ENCODE measurements around the gene PLXNA2. TPM values are rescaled to one million over a fixed set of nuclear protein-coding genes. Genes with fewer than 3 reads are reported as not detected.

Gene PLXNA2
- total and polyA plus RNA-seq, 2 of the 13 experiments (the other 11 are each of a cell fraction or from before 2014, with no cell fraction given), result 1.1 to 2.1 TPM

DNA sequence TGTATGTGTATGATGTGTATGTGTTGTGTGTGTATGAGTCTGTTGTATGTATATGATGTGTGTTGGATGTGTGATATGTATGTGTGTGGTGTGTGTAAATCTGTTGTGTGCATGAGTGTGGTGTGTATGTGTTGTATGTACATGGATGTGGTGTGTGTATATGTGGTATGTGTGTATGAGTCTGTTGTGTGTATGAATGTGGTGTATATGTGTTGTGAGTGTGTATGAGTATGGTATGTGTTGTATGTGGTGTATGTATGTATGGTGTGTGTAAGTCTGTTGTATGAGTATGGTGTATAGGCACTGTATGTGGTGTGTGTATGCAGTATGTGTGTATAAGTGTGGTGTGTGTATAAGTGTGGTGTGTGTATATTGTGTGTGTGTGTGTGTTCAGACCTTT, 95.0 kb downstream of the PLXNA2 start (continued):
- TF ChIP-seq, protein P1, sequence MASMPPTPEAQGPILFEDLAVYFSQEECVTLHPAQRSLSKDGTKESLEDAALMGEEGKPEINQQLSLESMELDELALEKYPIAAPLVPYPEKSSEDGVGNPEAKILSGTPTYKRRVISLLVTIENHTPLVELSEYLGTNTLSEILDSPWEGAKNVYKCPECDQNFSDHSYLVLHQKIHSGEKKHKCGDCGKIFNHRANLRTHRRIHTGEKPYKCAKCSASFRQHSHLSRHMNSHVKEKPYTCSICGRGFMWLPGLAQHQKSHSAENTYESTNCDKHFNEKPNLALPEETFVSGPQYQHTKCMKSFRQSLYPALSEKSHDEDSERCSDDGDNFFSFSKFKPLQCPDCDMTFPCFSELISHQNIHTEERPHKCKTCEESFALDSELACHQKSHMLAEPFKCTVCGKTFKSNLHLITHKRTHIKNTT (CRISPR knock-in tag; IDR thresholded peaks at IDR 0.05), result no peak
- TF ChIP-seq ZFAT (CRISPR knock-in tag; conservative IDR thresholded peaks at IDR 0.05) (no peak), HOXA7 (CRISPR knock-in tag; IDR thresholded peaks at IDR 0.05) (0 out of 2 replicates have a peak, but pooled peaks have one; percentile 24), SMAD9 (CRISPR knock-in tag; IDR thresholded peaks at IDR 0.05) (no peak), SP140L (CRISPR knock-in tag; IDR thresholded peaks at IDR 0.05; ENCODE audit: borderline replicate concordance) (no peak), NONO (IDR thresholded peaks at IDR 0.05) (0 out of 2 replicates have a peak, but pooled peaks have one; percentile 15), NONO (CRISPR knock-in tag; conservative IDR thresholded peaks at IDR 0.05) (no peak), SAFB2 (CRISPR knock-in tag; IDR thresholded peaks at IDR 0.05; ENCODE audit: borderline replicate concordance, low read depth) (no peak), SUZ12 (IDR thresholded peaks at IDR 0.05; ENCODE audit: low read depth, low read length) (no peak), DNMT3B (CRISPR knock-in tag; conservative IDR thresholded peaks at IDR 0.05) (no peak), NR2F2 (IDR thresholded peaks at IDR 0.05; ENCODE audit: borderline replicate concordance, low read depth) (no peak), ELF1 (CRISPR knock-in tag; IDR thresholded peaks at IDR 0.05) (no peak), ZNF230 (CRISPR knock-in tag; IDR thresholded peaks at IDR 0.05) (no peak), ZNF781 (CRISPR knock-in tag; IDR thresholded peaks at IDR 0.05; ENCODE audit: borderline replicate concordance, not compliant biosample characterization) (no peak), CREB1 (IDR thresholded peaks at IDR 0.05) (no peak; the same call in 1 of the 2 replicates), CREB1 (CRISPR knock-in tag; IDR thresholded peaks at IDR 0.05) (no peak), MZF1 (CRISPR knock-in tag; IDR thresholded peaks at IDR 0.05; ENCODE audit: borderline replicate concordance) (no peak), ASH2L (IDR thresholded peaks at IDR 0.05; ENCODE audit: insufficient read length, low read depth, low read length) (no peak), MEIS2 (CRISPR knock-in tag; IDR thresholded peaks at IDR 0.05) (no peak), ZNF510 (CRISPR knock-in tag; IDR thresholded peaks at IDR 0.05; ENCODE audit: low read depth) (no peak), ZNF605 (CRISPR knock-in tag; IDR thresholded peaks at IDR 0.05) (no peak), ZNF557 (CRISPR knock-in tag; IDR thresholded peaks at IDR 0.05) (no peak)
- TF ChIP-seq, protein P2, sequence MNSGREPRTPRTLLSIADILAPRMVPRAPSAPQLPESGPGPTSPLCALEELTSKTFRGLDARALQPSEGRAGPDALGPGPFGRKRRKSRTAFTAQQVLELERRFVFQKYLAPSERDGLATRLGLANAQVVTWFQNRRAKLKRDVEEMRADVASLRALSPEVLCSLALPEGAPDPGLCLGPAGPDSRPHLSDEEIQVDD (CRISPR knock-in tag; IDR thresholded peaks at IDR 0.05; ENCODE audit: borderline replicate concordance), result no peak
- TF ChIP-seq, protein P3, sequence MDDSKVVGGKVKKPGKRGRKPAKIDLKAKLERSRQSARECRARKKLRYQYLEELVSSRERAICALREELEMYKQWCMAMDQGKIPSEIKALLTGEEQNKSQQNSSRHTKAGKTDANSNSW (CRISPR knock-in tag; IDR thresholded peaks at IDR 0.05; ENCODE audit: borderline replicate concordance), result no peak
- TF ChIP-seq, protein P4, sequence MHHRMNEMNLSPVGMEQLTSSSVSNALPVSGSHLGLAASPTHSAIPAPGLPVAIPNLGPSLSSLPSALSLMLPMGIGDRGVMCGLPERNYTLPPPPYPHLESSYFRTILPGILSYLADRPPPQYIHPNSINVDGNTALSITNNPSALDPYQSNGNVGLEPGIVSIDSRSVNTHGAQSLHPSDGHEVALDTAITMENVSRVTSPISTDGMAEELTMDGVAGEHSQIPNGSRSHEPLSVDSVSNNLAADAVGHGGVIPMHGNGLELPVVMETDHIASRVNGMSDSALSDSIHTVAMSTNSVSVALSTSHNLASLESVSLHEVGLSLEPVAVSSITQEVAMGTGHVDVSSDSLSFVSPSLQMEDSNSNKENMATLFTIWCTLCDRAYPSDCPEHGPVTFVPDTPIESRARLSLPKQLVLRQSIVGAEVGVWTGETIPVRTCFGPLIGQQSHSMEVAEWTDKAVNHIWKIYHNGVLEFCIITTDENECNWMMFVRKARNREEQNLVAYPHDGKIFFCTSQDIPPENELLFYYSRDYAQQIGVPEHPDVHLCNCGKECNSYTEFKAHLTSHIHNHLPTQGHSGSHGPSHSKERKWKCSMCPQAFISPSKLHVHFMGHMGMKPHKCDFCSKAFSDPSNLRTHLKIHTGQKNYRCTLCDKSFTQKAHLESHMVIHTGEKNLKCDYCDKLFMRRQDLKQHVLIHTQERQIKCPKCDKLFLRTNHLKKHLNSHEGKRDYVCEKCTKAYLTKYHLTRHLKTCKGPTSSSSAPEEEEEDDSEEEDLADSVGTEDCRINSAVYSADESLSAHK (CRISPR knock-in tag; IDR thresholded peaks at IDR 0.05; ENCODE audit: borderline replicate concordance), result no peak
- TF ChIP-seq, protein P5, sequence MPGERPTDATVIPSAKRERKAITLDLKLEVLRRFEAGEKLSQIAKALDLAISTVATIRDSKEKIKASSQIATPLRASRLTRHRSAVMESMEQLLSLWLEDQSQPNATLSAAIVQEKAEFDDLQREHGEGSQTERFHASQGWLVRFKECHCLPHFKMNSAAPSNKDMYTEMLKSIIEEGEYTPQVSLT (CRISPR knock-in tag; IDR thresholded peaks at IDR 0.05; ENCODE audit: borderline replicate concordance, low read depth), result no peak
- TF ChIP-seq, protein P6, sequence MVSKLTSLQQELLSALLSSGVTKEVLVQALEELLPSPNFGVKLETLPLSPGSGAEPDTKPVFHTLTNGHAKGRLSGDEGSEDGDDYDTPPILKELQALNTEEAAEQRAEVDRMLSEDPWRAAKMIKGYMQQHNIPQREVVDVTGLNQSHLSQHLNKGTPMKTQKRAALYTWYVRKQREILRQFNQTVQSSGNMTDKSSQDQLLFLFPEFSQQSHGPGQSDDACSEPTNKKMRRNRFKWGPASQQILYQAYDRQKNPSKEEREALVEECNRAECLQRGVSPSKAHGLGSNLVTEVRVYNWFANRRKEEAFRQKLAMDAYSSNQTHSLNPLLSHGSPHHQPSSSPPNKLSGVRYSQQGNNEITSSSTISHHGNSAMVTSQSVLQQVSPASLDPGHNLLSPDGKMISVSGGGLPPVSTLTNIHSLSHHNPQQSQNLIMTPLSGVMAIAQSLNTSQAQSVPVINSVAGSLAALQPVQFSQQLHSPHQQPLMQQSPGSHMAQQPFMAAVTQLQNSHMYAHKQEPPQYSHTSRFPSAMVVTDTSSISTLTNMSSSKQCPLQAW (CRISPR knock-in tag; IDR thresholded peaks at IDR 0.05), result no peak

Data from HepG2 (cell line).